Endothelial cell of umbilical vein (primary cell): Measurements from ENCODE around the gene BRME1. TPM values are rescaled to one million over a fixed set of nuclear protein-coding genes. Genes with fewer than 3 reads are reported as not detected.

ENCODE experiments used
- BruUV-seq: library from RNA; stranded (reverse); fragments of 400-500 nt; replicated peaks from 2 replicates; lab custom pipeline; 2021; lab: Mats Ljungman, UMichigan
- CTCF ChIA-PET: fragments of 300-600, 350-600 bp; sonication (Branson Sonifier 250); formaldehyde crosslinking; loops from one replicate; lab custom pipeline; 2021; ENCODE audit warnings: antibody characterized with exemption, inconsistent platforms; lab: Charles Lee
- POLR2A ChIA-PET: fragments of 300-600, 350-600 bp; sonication (Branson Sonifier 250); formaldehyde crosslinking; loops from one replicate; lab custom pipeline; 2021; ENCODE audit warnings: antibody characterized with exemption, inconsistent platforms; lab: Charles Lee
- DNase-seq: peaks from one replicate; pipeline ENCODE4 v3.0.0-alpha.2; 2011; ENCODE audit warnings: low read depth, low spot score
- FAIRE-seq: peaks from 2 replicates; lab custom pipeline; 2011; peaks lifted over from hg19 to GRCh38; lab: Jason Lieb, UNC
- H2AFZ ChIP-seq: 2 replicates; pipeline ENCODE4 v1.6.0; 2012; ENCODE audit warnings: low read depth, low read length, control low read depth, inconsistent platforms
- H3K27ac ChIP-seq: 2 replicates; pipeline ENCODE4 v1.5.1; 2011; ENCODE audit warnings: low read depth, mild to moderate bottlenecking, control low read depth, low read length, moderate library complexity; ENCODE audit not compliant: insufficient read depth
- H3K27me3 ChIP-seq, 2 experiments: 2 replicates each; pipeline versions ENCODE4 v1.6.0 to v1.6.1; 2011; ENCODE audit warnings: low read length in 2 of 2, mixed read lengths in 1 of 2; ENCODE audit not compliant: control insufficient read depth in 2 of 2, insufficient read depth in 2 of 2
- H3K36me3 ChIP-seq, 2 experiments: 2 replicates in 1 of 2; 3 replicates in 1 of 2; pipeline ENCODE4 v1.5.1; 2011; ENCODE audit warnings: low read length in 2 of 2, mild to moderate bottlenecking in 1 of 2, moderate library complexity in 1 of 2; ENCODE audit not compliant: control insufficient read depth in 2 of 2, insufficient read depth in 2 of 2; ENCODE audit errors: extremely low read depth in 1 of 2
- H3K4me1 ChIP-seq: 3 replicates; pipeline ENCODE4 v1.5.1; 2011; ENCODE audit warnings: mild to moderate bottlenecking, low read length; ENCODE audit not compliant: control insufficient read depth, insufficient read depth; ENCODE audit errors: extremely low read depth
- H3K4me2 ChIP-seq: 2 replicates; pipeline ENCODE4 v1.6.1; 2011; ENCODE audit warnings: low read length, control low read depth, mixed read lengths; ENCODE audit not compliant: insufficient read depth
- H3K4me3 ChIP-seq, 3 experiments: fragments of 200-600 bp in 1 of 3; sonication (generic), shearing (Covaris generic) in 1 of 3; replicated peaks in 1 of 3; 2 replicates each; pipeline ENCODE4 v1.5.1; 2011 to 2016; ENCODE audit warnings: control low read depth in 3 of 3, low read length in 3 of 3, mild to moderate bottlenecking in 2 of 3, inconsistent platforms in 1 of 3, low read depth in 1 of 3, moderate library complexity in 1 of 3; ENCODE audit not compliant: insufficient read depth in 1 of 3
- H3K79me2 ChIP-seq: 2 replicates; pipeline ENCODE4 v1.6.0; 2012; ENCODE audit warnings: low read length, inconsistent platforms; ENCODE audit not compliant: control insufficient read depth, insufficient read depth
- H3K9ac ChIP-seq: replicated peaks from 2 replicates; pipeline ENCODE3; 2011; ENCODE audit warnings: low read length, control low read depth; ENCODE audit not compliant: insufficient read depth; ENCODE audit errors: extremely low read depth
- H3K9me1 ChIP-seq: replicated peaks from 3 replicates; pipeline ENCODE4 v1.6.0; 2011; ENCODE audit warnings: mild to moderate bottlenecking, low read length; ENCODE audit not compliant: control insufficient read depth, insufficient read depth; ENCODE audit errors: extremely low read depth
- H3K9me3 ChIP-seq: replicated peaks from 2 replicates; pipeline ENCODE4 v1.5.1; 2012; ENCODE audit warnings: low read length, inconsistent platforms; ENCODE audit not compliant: control insufficient read depth, insufficient read depth
- H4K20me1 ChIP-seq: replicated peaks from 2 replicates; pipeline ENCODE3; 2011; ENCODE audit warnings: mild to moderate bottlenecking, low read length; ENCODE audit not compliant: control insufficient read depth, insufficient read depth; ENCODE audit errors: extremely low read depth
- CTCF ChIP-seq, 2 donors: IDR thresholded peaks; 1 replicate in 1 of 2; 2 replicates in 1 of 2; pipeline ENCODE4 v1.5.1; 2011; ENCODE audit warnings: low read length in 2 of 2, mild to moderate bottlenecking in 2 of 2, moderate library complexity in 2 of 2, control low read depth in 1 of 2, inconsistent platforms in 1 of 2, low read depth in 1 of 2; ENCODE audit not compliant: insufficient read depth in 1 of 2; ENCODE audit errors: extremely low read depth in 1 of 2
- EZH2 ChIP-seq: IDR thresholded peaks from 2 replicates; pipeline ENCODE4 v1.6.1; 2012; ENCODE audit warnings: borderline replicate concordance, low read depth, mild to moderate bottlenecking, moderate library complexity, low read length, inconsistent platforms; ENCODE audit not compliant: severe bottlenecking
- FOS ChIP-seq: IDR thresholded peaks from 2 replicates; pipeline ENCODE4 v1.6.1; 2011; ENCODE audit warnings: mild to moderate bottlenecking, low read length, moderate library complexity, borderline replicate concordance; ENCODE audit not compliant: insufficient read depth
- GATA2 ChIP-seq: IDR thresholded peaks from 2 replicates; pipeline ENCODE4 v1.7.0; 2011; ENCODE audit warnings: low read depth, mild to moderate bottlenecking, moderate library complexity, mixed read lengths, low read length; ENCODE audit not compliant: insufficient read length, insufficient read depth
- JUN ChIP-seq: IDR thresholded peaks from 2 replicates; pipeline ENCODE4 v1.6.1; 2011; ENCODE audit warnings: borderline replicate concordance, low read depth; ENCODE audit not compliant: insufficient read length, insufficient read depth
- MAX ChIP-seq: IDR thresholded peaks from 2 replicates; pipeline ENCODE4 v1.6.1; 2011; ENCODE audit not compliant: insufficient read depth, insufficient read length
- MYC ChIP-seq: IDR thresholded peaks from one replicate; pipeline ENCODE4 v1.6.1; 2011; ENCODE audit warnings: mild to moderate bottlenecking, low read depth, low read length
- POLR2A ChIP-seq: IDR thresholded peaks from 2 replicates; pipeline ENCODE4 v1.6.1; 2012; ENCODE audit warnings: low read depth, mild to moderate bottlenecking, control low read depth, low read length
- POLR2AphosphoS5 ChIP-seq: IDR thresholded peaks from 2 replicates; pipeline ENCODE4 v1.6.1; 2012; ENCODE audit warnings: low read depth, mild to moderate bottlenecking, control low read depth, low read length, moderate library complexity; ENCODE audit not compliant: insufficient read depth
- dilution Hi-C: fragments of 300-500 bp; cut with MboI; formaldehyde crosslinking; loops from one replicate; pipeline ENCODE4 v1.15.0; 2019; ENCODE audit warnings: low sequenced_read_pairs; ENCODE audit not compliant: extremely low pct_ligation_motif_present
- intact Hi-C: fragments of 100-400 bp; cut with micrococcal nuclease; formaldehyde crosslinking; loops from one replicate; pipeline ENCODE4 v1.10.0; 2022
- polyA plus RNA-seq, 4 experiments: library from polyadenylated mRNA; depleted of rRNA in 3 of 4; stranded (reverse) in 3 of 4; unstranded in 1 of 4; fragments of >200 nt; gene quantifications; 2 replicates each; pipeline versions ENCODE4 v1.2.1 to v1.2.3, GENCODE V29; 2011 to 2012; ENCODE audit warnings: missing spikeins in 1 of 4
- total RNA-seq: library from RNA; stranded (reverse); gene quantifications from 2 replicates; pipeline ENCODE4 v1.2.3, GENCODE V29; 2021

BRME1 gene
- total and polyA plus RNA-seq, 2 donors (not counting 3 experiments of a cell fraction or from before 2014, with no cell fraction given), result 0.69 to 2.5 TPM

- FAIRE-seq (no peak), DNase-seq (no peak)
- H3K9me1 ChIP-seq, result no peaks in the 10 kb centered on the region
- TF ChIP-seq CTCF (IDR thresholded peaks at IDR 0.05; ENCODE audit: extremely low read depth in 1 of 2, insufficient read depth in 1 of 2, low read depth in 1 of 2, low read length in 2 of 2) (no peak), MAX (no peak), POLR2A (no peak), POLR2AphosphoS5 (no peak)
- intact Hi-C loops, result no loop called here
- no peaks in the 10 kb centered on the region for H3K36me3 ChIP-seq
- no peak overlapping the region for H3K9ac ChIP-seq
- H3K27ac ChIP-seq, result no peak overlapping the region
- H3K4me2 ChIP-seq, result no peak overlapping the region
- no peaks in the 10 kb centered on the region for H3K9me3 ChIP-seq
- CTCF ChIA-PET, result interaction anchor here (0.7 to 1.5 kb wide), 4 partner anchors 27 to 242 kb away, joined by 3 to 5 read pairs (median 4); partner anchors contain the start of gene MISP3
- peaks cover 5% of the 10 kb centered on the region for H3K4me1 ChIP-seq
- H3K79me2 ChIP-seq, result no peaks in the 10 kb centered on the region
- no TSS peak for BruUV-seq
- H2AFZ ChIP-seq, result no peak overlapping the region
- dilution Hi-C loops, result no loop called here
- H3K27me3 ChIP-seq, result no peaks in the 10 kb centered on the region
- POLR2A ChIA-PET, result interaction anchor here (0.7 kb wide), 1 partner anchor 50 kb away, joined by 6 read pairs; the partner anchor contains the start of gene PODNL1
- no peaks in the 10 kb centered on the region for H4K20me1 ChIP-seq
- no peak overlapping the region for H3K4me3 ChIP-seq
Observed at GRCh38 chr19:13888281-13888680, 17.6 kb downstream of the BRME1 start.

- peaks cover 1% of the 10 kb centered on the region for H3K4me1 ChIP-seq
- dilution Hi-C loops (no loop called here), intact Hi-C loops (no loop called here)
- no TSS peak for BruUV-seq
- DNase-seq, result no peak
- TF ChIP-seq JUN (no peak), EZH2 (no peak), MAX (no peak), GATA2 (no peak), FOS (no peak), POLR2AphosphoS5 (no peak), CTCF (IDR thresholded peaks at IDR 0.05; ENCODE audit: extremely low read depth in 1 of 2, insufficient read depth in 1 of 2, low read depth in 1 of 2, low read length in 2 of 2) (no peak), POLR2A (no peak), MYC (no peak)
- H3K9me3 ChIP-seq, result no peaks in the 10 kb centered on the region
- no peaks in the 10 kb centered on the region for H3K36me3 ChIP-seq
- CTCF ChIA-PET, result interaction anchor here (0.7 to 1.2 kb wide), 3 partner anchors 171 to 243 kb away, joined by 3 to 5 read pairs (median 4); partner anchors contain the start of gene MISP3
- no peak overlapping the region for H3K4me3 ChIP-seq
- no peaks in the 10 kb centered on the region for H4K20me1 ChIP-seq
- no peak overlapping the region for H3K4me2 ChIP-seq
- H3K27me3 ChIP-seq, result no peaks in the 10 kb centered on the region
- H3K79me2 ChIP-seq, result no peaks in the 10 kb centered on the region
- no peaks in the 10 kb centered on the region for H3K9me1 ChIP-seq
- H3K27ac ChIP-seq, result no peak overlapping the region
- H2AFZ ChIP-seq, result no peak overlapping the region
- no peak overlapping the region for H3K9ac ChIP-seq
- POLR2A ChIA-PET, result interaction anchor here (0.7 kb wide), 1 partner anchor 51 kb away, joined by 6 read pairs; the partner anchor contains the start of gene PODNL1
- FAIRE-seq, result no peak
Observed at GRCh38 chr19:13887517-13887916, 18.4 kb downstream of the BRME1 start.
